ENCODE data around the gene HOXD1.

GRCh38 chr2:176178757-176179295, 9.6 kb upstream of the HOXD1 start:
- TF ChIP-seq POLR2A (IDR thresholded peaks at IDR 0.05; ENCODE audit: low read length): no peak
- TF ChIP-seq GATA1 (IDR thresholded peaks at IDR 0.05; ENCODE audit: low read depth, low read length): no peak

All from erythroblast (primary cell).